ENCODE measurements around the gene BAD. TPM values are rescaled to one million over a fixed set of nuclear protein-coding genes. Genes with fewer than 3 reads are reported as not detected.

BAD gene
- polyA plus RNA-seq, 1 donor, result 39.6 TPM

DNA sequence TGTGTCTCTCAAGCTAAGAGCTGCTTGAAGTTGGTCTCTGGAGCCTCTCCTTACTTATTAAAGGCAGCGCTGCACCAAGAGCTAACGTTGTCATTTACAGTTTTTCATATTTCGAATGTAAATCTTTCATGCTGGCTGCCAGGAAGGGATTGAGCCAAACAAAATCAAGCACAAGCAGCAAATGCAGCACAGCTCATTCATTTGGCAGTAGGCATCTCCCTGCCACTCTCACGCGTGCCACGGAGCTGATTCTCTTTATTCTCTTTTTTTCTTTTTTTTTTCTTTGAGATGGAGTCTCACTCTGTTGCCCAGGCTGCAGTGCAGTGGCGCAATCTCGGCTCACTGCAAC lies 51.5 kb downstream of the BAD start:
- Histone ChIP-seq H3K4me1 (ENCODE audit: control insufficient read depth, insufficient read depth, low read length) (peaks cover 47% of the 10 kb centered on the region), H3K27ac (ENCODE audit: low read length) (no peak overlapping the region), H3K36me3 (ENCODE audit: control insufficient read depth, insufficient read depth, low read length) (peaks cover 6% of the 10 kb centered on the region), H3K4me3 (ENCODE audit: low read length) (no peak overlapping the region), H3K27me3 (ENCODE audit: control insufficient read depth, insufficient read depth, low read length) (no peaks in the 10 kb centered on the region), H3K9me3 (ENCODE audit: control insufficient read depth, low read depth, low read length) (no peaks in the 10 kb centered on the region)
- WGBS (ENCODE audit: insufficient coverage, low lambda C conversion rate), result 90% methylated on average over 2 of the region's 8 CpGs
- no peak for DNase-seq

DNA sequence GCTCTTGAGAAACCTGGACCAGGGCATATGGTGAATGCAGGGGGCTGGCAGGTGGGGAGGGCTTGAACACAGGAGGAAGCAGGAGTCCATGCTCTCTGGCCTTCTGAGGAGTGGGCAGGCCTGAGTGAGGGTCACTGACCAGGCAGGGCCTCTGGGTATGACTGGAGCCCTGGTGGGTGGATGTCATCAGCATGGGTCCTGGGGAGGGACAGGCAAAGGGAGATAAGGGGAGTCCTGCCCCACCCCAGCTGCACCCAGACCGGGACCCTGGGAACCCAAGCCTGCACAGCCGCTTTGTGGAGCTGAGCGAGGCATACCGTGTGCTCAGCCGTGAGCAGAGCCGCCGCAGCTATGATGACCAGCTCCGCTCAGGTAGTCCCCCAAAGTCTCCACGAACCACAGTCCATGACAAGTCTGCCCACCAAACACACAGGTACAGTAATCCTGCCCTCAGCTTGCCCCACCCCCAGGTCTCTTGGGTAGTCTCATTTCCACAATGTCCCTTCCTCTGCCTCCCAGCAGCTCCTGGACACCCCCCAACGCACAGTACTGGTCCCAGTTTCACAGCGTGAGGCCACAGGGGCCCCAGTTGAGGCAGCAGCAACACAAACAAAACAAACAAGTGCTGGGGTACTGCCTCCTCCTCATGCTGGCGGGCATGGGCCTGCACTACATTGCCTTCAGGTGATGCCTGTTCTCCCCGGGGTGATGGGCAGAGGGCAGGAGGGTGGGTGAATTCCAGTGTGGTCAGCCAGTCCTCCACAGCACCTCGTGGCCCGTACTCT lies 52.1 kb downstream of the BAD start:
- Histone ChIP-seq H3K36me3 (ENCODE audit: control insufficient read depth, insufficient read depth, low read length) (peaks cover 5% of the 10 kb centered on the region), H3K9me3 (ENCODE audit: control insufficient read depth, low read depth, low read length) (no peaks in the 10 kb centered on the region), H3K27ac (ENCODE audit: low read length) (no peak overlapping the region), H3K4me1 (ENCODE audit: control insufficient read depth, insufficient read depth, low read length) (peaks cover 45% of the 10 kb centered on the region), H3K4me3 (ENCODE audit: low read length) (no peak overlapping the region), H3K27me3 (ENCODE audit: control insufficient read depth, insufficient read depth, low read length) (no peaks in the 10 kb centered on the region)
- no peak for DNase-seq
- WGBS (ENCODE audit: insufficient coverage, low lambda C conversion rate), result no CpG with 5 or more reads among the region's 15 CpGs

DNA sequence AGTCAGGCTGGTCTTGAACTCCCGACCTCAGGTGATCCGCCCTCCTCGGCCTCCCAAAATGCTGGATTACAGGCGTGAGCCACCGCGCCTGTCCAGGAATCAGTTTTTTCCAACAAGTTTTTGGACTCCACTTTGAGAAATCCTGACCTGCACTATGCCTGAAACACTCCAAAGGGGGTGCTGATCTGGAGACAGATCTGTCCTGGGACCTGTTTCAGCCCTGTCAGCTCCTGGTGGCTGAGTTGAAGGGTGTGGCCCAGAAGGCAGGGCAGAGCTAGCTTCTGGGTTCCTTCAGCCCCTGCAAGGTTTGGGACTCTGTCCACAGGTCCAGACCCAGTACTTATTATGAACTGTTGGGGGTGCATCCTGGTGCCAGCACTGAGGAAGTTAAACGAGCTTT lies 52.9 kb downstream of the BAD start:
- Histone ChIP-seq H3K27ac (ENCODE audit: low read length) (no peak overlapping the region), H3K4me1 (ENCODE audit: control insufficient read depth, insufficient read depth, low read length) (peaks cover 47% of the 10 kb centered on the region), H3K9me3 (ENCODE audit: control insufficient read depth, low read depth, low read length) (no peaks in the 10 kb centered on the region), H3K4me3 (ENCODE audit: low read length) (no peak overlapping the region), H3K36me3 (ENCODE audit: control insufficient read depth, insufficient read depth, low read length) (peaks cover 5% of the 10 kb centered on the region), H3K27me3 (ENCODE audit: control insufficient read depth, insufficient read depth, low read length) (no peaks in the 10 kb centered on the region)
- WGBS (ENCODE audit: insufficient coverage, low lambda C conversion rate), result no CpG with 5 or more reads among the region's 7 CpGs
- DNase-seq, result no peak

DNA sequence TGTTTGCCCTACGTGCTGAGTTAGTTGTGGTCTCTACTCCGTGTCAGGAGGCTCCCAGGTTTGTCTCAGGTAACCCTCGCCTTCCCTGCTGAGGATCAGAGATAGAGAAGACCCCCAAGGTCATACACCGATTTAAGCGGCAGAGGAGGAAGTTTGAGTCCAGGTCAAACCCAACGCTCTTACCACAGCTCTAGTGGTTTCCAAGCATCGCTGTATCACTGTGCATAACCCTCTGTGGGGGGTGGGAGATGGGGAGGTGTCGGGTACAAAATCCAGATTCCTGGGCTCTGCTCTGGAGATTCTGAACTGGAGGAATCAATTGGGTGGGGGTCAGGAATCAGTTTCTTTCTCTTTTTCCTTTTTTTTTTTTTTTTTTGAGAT lies 53.5 kb downstream of the BAD start:
- peak overlapping the region; percentile 87 for H3K4me3 ChIP-seq (ENCODE audit: low read length)
- WGBS (ENCODE audit: insufficient coverage, low lambda C conversion rate), result no CpG with 5 or more reads among the region's 8 CpGs
- peak overlapping the region; percentile 85 for H3K27ac ChIP-seq (ENCODE audit: low read length)
- peaks cover 2% of the 10 kb centered on the region for H3K36me3 ChIP-seq (ENCODE audit: control insufficient read depth, insufficient read depth, low read length)
- no peaks in the 10 kb centered on the region for H3K9me3 ChIP-seq (ENCODE audit: control insufficient read depth, low read depth, low read length)
- no peaks in the 10 kb centered on the region for H3K27me3 ChIP-seq (ENCODE audit: control insufficient read depth, insufficient read depth, low read length)
- DNase-seq, result no peak
- peaks cover 48% of the 10 kb centered on the region for H3K4me1 ChIP-seq (ENCODE audit: control insufficient read depth, insufficient read depth, low read length)

DNA sequence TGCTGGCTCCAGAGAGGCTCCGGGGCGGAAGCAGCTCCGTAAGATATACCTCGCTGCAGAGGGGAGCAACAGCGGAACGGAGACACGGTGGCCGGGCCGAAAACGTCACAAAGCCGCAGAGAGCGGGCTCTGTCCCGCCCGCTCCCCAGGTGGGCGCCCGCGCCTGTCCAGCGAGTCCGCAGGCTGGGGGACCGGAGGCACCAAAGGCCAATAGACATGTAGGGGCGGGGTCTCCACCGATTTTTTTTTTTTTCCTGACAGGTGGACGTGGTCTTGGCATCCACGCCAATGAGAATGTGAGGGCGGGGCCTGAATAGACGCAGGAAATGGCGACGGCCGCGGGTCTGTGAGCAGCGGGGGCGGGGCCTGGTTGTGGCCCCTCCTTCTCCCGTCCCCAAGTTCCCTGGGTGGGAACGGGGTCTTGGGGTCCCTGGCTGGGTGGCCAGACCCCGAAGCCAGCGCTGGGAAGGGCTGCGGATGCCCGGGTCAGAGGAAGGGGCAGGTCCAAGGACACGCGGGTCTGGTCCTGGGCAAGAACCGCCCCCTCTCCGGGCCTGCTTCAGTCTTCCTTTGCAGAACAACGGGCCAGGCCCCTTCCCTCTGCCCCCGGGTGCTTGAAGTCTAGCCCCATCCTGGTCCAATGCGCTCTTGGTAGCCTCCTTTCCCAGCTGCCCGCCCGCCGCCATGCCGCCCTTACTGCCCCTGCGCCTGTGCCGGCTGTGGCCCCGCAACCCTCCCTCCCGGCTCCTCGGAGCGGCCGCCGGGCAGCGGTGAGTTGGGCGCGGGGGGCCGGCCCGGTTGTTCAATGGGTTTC lies 54.1 kb downstream of the BAD start, which contains the start of gene DNAJC4:
TSS of gene DNAJC4 (plus strand) at position 378 of the 814 bp plus-strand sequence. CDS start at position 685, 307 bp downstream.
- peak within 1 kb of the TSS; percentile 87 for H3K4me3 ChIP-seq (ENCODE audit: low read length)
- no peaks in the 10 kb centered on the region for H3K27me3 ChIP-seq (ENCODE audit: control insufficient read depth, insufficient read depth, low read length)
- H3K9me3 ChIP-seq (ENCODE audit: control insufficient read depth, low read depth, low read length), result no peaks in the 10 kb centered on the region
- DNase-seq, result peak; percentile 92 to 96
- H3K27ac ChIP-seq (ENCODE audit: low read length), result peak within 1 kb of the TSS; percentile 85
- H3K4me1 ChIP-seq (ENCODE audit: control insufficient read depth, insufficient read depth, low read length), result peaks cover 44% of the 10 kb centered on the region
- no CpG with 5 or more reads among the region's 62 CpGs for WGBS (ENCODE audit: insufficient coverage, low lambda C conversion rate)
- H3K36me3 ChIP-seq (ENCODE audit: control insufficient read depth, insufficient read depth, low read length), result no peaks in the 10 kb centered on the region

DNA sequence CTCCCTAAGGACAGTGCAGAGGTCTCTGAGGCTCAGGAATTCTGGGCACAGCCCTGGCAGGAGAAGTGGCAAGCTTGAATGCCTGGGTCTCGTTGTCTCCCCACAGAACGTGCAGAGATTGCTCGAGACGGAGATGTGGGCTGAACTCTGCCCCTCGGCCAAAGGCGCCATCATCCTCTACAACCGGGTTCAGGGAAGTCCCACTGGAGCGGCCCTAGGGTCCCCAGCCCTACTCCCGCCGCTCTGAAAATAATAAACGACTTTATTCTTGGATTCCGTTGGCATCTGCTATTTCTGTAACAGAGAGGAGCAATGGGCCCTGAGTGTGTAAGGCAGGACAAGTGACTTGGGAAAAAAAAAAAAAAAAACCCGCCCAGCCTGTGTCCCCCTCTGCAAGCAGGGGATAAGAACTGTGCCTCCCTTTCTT lies 54.7 kb downstream of the BAD start:
- DNase-seq, result peak in 1 of 2 donors; percentile 72
- H3K4me3 ChIP-seq (ENCODE audit: low read length), result peak overlapping the region; percentile 87
- WGBS (ENCODE audit: insufficient coverage, low lambda C conversion rate), result 0% methylated on average over 1 of the region's 13 CpGs
- peaks cover 47% of the 10 kb centered on the region for H3K4me1 ChIP-seq (ENCODE audit: control insufficient read depth, insufficient read depth, low read length)
- H3K9me3 ChIP-seq (ENCODE audit: control insufficient read depth, low read depth, low read length), result no peaks in the 10 kb centered on the region
- no peaks in the 10 kb centered on the region for H3K27me3 ChIP-seq (ENCODE audit: control insufficient read depth, insufficient read depth, low read length)
- peak overlapping the region; percentile 85 for H3K27ac ChIP-seq (ENCODE audit: low read length)
- H3K36me3 ChIP-seq (ENCODE audit: control insufficient read depth, insufficient read depth, low read length), result no peaks in the 10 kb centered on the region

DNA sequence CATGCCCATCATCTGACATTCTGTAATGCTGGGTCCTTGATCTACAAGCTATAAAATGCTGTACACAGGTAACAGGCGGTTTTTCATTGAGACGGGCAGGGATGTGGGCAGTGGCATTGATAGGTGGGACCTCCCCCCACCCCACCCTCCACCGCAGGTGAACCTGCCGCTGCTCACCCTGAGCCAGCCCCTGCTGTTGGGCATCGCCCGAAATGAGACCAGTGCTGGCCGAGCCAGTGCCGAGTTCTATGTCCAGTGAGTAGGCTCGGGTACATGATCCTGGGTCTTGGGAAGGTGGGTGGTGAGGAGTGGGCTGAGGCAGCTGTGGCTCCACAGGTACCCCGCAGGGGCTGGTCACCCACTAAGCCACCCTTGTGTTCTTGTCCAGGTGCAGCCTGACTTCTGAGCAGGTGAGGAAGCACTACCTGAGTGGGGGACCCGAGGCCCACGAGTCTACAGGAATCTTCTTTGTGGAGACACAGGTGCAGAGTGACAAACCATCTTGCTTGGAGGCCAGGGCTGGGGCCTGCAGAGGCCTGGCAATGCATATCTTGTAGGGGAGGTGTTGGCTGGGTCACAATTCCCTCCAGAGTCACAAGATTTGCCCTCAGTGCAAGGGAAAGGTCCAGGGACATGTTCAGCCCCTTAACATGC lies 55.2 kb downstream of the BAD start:
- peaks cover 3% of the 10 kb centered on the region for H3K36me3 ChIP-seq (ENCODE audit: control insufficient read depth, insufficient read depth, low read length)
- no CpG with 5 or more reads among the region's 12 CpGs for WGBS (ENCODE audit: insufficient coverage, low lambda C conversion rate)
- no peak for DNase-seq
- peak overlapping the region; percentile 85 for H3K27ac ChIP-seq (ENCODE audit: low read length)
- peaks cover 47% of the 10 kb centered on the region for H3K4me1 ChIP-seq (ENCODE audit: control insufficient read depth, insufficient read depth, low read length)
- H3K27me3 ChIP-seq (ENCODE audit: control insufficient read depth, insufficient read depth, low read length), result no peaks in the 10 kb centered on the region
- peak overlapping the region; percentile 87 for H3K4me3 ChIP-seq (ENCODE audit: low read length)
- no peaks in the 10 kb centered on the region for H3K9me3 ChIP-seq (ENCODE audit: control insufficient read depth, low read depth, low read length)

DNA sequence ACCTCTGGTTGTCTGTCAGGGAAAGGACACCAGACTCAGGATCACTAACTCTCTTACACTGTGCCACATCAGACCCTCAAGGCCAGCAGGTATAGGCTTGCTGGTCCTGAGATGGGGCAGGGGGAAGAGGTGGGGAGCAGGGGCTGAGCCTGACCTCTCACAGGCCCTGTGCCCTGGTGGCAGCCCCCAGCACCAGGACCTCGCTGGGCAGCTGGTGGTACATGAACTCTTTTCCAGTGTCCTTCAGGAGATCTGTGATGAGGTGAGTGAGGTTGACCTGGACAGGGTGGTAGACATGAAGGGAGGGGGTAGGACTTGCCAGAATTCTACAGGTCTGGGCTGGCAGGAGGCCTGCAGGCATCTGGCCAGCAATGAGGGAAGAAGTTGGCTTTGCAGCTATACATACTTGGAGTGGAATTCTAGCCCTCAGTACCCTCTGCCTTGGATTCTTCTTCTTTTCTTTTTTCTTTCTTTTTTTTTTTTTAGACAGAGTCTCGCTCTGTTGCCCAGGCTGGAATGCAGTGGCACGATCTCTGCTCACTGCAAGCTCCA lies 57.0 kb downstream of the BAD start:
- no peak overlapping the region for H3K27ac ChIP-seq (ENCODE audit: low read length)
- no peak for DNase-seq
- H3K4me3 ChIP-seq (ENCODE audit: low read length), result peak overlapping the region; percentile 98
- H3K9me3 ChIP-seq (ENCODE audit: control insufficient read depth, low read depth, low read length), result no peaks in the 10 kb centered on the region
- H3K4me1 ChIP-seq (ENCODE audit: control insufficient read depth, insufficient read depth, low read length), result peaks cover 45% of the 10 kb centered on the region
- no peaks in the 10 kb centered on the region for H3K27me3 ChIP-seq (ENCODE audit: control insufficient read depth, insufficient read depth, low read length)
- no CpG with 5 or more reads among the region's 3 CpGs for WGBS (ENCODE audit: insufficient coverage, low lambda C conversion rate)
- peaks cover 15% of the 10 kb centered on the region for H3K36me3 ChIP-seq (ENCODE audit: control insufficient read depth, insufficient read depth, low read length)

DNA sequence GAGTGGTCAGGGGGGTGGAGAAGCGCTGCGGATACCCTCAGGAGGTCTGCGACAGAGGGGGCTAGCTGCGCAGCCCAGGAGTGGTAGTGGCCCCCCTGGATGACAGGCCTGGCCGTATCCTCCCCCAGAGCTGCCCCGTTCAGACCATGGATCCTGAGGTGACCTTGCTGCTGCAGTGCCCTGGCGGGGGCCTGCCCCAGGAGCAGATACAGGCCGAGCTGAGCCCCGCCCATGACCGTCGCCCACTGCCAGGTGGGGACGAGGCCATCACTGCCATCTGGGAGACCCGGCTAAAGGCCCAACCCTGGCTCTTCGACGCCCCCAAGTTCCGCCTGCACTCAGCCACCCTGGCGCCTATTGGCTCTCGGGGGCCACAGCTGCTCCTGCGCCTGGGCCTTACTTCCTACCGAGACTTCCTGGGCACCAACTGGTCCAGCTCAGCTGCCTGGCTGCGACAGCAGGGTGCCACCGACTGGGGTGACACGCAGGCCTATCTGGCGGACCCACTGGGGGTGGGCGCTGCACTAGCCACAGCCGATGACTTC lies 57.9 kb downstream of the BAD start:
- Histone ChIP-seq H3K4me3 (ENCODE audit: low read length) (peak overlapping the region; percentile 98), H3K36me3 (ENCODE audit: control insufficient read depth, insufficient read depth, low read length) (peaks cover 15% of the 10 kb centered on the region), H3K27ac (ENCODE audit: low read length) (peak overlapping the region; percentile 46), H3K9me3 (ENCODE audit: control insufficient read depth, low read depth, low read length) (no peaks in the 10 kb centered on the region), H3K4me1 (ENCODE audit: control insufficient read depth, insufficient read depth, low read length) (peaks cover 37% of the 10 kb centered on the region), H3K27me3 (ENCODE audit: control insufficient read depth, insufficient read depth, low read length) (no peaks in the 10 kb centered on the region)
- peak in 1 of 2 donors; percentile 68 for DNase-seq
- WGBS (ENCODE audit: insufficient coverage, low lambda C conversion rate), result no CpG with 5 or more reads among the region's 26 CpGs
